ENCODE results near the gene NLRC4.
"Not testable (repeated sequence)": the region's sequence is repeated elsewhere in the genome, so short reads cannot be mapped to it uniquely, and the experiment has no call there.

The NLRC4 gene

DNA sequence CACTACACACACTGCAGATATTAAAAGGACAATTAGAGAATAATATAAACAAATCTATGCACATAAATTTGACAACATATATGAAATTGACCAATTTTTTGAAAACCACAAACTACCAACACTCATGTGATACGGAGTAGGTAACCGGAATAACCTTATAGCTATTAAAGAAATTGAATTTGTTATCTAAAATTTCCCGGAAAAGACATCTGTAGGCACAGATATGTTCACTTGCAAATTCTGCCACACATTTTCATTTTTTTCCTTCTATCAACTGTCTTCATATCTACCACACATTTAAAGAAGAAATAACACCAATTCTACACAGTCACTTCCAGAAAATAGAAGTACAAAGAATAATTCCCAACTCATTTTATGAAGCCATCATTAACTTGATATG lies 22.4 kb downstream of the NLRC4 start:
- DNase-seq (ENCODE audit: low read depth) = no peak

DNA sequence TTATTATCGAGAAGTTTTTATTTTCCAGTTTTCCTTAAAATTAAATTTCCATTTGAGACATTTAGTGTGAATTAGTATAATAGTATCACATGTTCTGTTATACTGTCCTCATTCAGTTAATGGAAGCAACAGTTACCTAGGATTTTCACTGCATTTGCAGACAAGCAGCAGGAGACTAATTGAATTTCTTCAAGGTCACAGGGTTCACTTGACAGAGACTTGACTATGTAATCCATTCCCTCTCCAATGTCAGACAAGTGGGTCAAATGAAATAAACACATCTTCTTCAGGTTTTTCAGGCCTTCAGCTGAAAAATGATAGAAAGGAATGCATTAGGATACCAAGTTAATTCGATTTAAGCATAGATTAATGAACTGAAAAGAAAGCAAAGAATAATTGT lies 26.7 kb downstream of the NLRC4 start:
- no peak for DNase-seq (ENCODE audit: low read depth)

DNA sequence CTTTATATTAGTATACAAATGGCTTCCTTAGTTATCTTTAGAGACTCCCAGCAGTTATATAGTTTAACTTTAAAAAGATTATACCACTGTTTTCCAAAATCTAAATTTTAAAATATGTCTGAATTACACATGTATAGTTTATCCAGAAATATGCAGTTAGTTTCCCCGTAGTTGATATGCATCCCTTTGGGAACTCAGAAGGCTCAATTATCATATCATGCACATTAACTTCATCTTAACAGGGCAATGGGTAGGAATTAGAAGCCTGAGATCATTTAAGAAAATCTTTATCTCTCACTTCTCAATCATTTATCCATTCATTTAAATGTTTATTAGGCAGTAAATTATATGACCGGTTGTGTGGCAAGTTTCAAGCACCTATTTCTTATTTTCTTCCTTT lies 27.2 kb downstream of the NLRC4 start:
- no peak for DNase-seq (ENCODE audit: low read depth)

DNA sequence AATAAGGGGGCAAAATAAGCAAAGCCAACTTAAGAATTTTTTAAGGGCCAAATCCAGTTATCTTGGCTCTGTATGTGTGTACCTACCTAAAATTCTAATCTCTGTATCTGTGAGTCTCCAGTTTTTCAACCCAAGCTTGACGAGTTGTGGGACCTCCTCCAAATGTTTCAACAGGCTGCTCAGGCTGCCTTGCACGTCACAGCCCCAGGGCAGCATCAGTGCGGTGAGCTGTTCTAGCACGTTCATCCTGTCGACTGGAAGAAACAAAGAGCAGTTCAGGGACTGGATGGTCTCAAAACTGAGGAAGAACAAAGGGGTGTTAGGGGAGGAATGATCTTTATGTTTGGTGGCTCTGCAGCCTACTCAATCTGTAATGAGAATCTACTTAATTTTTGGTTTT lies 29.4 kb downstream of the NLRC4 start:
- DNase-seq (ENCODE audit: low read depth) = no peak

DNA sequence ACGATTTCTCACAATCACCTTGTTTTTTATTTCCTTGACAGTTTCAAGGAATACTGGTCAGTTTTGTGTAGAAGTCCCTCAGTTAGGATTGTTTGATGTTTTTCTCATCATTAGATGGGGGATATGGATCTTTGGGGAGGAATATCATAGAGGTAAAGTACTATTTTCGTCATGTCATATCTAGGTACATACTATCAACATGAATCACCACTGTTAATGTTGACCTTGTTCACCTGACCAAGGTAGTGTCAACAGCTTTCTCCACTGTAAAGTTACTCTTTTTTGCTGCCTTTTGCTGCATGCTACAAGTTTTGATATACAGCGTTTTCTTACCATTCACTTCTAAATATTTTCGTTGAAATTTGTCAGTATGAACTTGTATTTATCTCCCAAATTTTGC lies 32.7 kb downstream of the NLRC4 start:
- no peak for DNase-seq (ENCODE audit: low read depth)

DNA sequence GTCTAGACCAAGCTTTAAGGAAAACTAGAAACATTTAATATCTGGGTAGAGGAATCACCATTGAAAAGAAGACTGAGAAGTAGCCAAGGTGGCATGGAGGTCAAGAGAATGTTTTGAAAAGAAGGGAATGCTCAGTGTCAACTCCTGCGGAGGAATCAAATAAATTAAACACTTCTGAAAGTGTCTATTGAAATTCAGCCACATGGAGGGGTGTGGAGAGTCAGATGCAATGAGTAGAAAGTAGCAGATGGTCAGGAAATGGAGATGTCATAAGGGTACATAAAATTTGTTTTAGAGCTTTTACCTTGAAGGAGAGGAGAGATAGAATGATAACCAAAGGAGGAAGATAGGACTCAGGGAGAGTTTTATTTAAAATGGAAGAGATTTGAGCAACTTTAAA lies 35.1 kb downstream of the NLRC4 start:
- DNase-seq (ENCODE audit: low read depth) = no peak

DNA sequence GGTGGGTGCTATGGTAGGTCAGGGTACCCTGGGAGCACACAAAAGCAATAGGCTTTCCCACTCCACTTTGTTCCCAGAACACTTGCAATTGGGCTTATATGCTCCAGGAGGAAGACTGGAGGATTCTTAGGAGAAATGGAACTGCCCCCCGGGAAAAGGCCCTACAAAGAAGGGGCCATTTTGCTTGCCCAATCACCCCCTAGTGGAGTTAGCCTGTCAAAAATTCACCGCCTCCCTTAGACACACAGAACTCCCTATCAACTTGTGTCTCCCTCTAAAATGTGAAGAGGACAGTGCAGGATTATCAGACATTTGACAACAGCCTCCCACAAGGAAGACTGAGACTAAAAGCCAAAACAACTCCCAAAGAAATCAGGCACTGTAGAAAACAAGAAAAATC lies 36.5 kb downstream of the NLRC4 start:
- no peak for DNase-seq (ENCODE audit: low read depth)

DNA sequence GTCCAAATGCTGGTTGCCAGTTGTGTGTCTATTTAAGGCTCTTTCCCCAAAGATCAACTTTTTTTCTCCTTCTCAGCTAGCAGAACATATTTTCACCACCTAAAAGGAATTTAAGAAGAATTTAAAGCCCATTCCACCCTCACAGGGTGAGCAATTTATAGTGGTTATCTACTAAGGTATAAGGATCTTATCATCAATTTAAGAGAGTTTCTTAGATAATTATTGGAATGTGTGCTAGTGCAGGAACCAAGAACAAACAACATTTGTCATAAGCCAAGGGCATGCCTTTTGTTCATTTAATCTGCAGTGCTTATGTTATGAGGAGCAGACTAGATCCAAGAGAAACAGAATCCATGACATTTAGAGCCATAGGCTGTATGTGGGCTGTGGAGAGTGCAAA lies 37.2 kb downstream of the NLRC4 start:
- DNase-seq (ENCODE audit: low read depth) = no peak

DNA sequence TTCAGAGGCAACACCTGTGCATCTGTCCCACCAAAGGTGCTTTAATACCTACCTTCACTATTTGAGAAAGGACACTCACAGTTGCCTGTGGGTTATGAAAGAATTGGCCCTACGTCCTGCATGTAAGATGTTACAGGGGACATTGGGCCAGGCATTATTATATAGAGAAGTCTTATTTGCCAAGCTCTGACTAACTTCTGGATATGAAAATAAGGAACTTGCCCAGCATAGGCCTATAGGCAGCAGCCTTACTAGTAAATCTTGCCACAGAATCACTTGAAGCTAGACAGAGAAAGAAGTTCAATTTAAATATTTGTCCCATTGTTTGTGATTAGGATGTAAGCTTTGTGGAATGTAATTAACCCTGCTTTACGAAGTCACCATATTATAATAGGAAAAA lies 41.7 kb downstream of the NLRC4 start:
- no peak for DNase-seq (ENCODE audit: low read depth)

DNA sequence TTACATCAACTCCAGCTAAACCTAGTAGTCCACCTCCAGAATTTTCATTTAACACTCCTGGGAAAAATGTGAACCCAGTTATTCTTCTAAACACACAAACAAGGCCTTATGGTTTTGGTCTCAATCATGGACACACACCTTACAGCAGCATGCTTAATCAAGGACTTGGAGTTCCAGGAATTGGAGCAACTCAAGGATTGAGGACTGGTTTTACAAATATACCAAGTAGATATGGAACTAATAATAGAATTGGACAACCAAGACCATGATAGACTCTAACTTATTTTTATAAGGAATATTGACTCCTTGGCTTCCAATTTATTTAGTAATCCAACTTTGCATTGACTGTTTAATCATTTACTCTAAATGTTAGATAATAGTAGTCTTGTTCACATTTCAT lies 44.2 kb downstream of the NLRC4 start:
- no peak for DNase-seq (ENCODE audit: low read depth)

DNA sequence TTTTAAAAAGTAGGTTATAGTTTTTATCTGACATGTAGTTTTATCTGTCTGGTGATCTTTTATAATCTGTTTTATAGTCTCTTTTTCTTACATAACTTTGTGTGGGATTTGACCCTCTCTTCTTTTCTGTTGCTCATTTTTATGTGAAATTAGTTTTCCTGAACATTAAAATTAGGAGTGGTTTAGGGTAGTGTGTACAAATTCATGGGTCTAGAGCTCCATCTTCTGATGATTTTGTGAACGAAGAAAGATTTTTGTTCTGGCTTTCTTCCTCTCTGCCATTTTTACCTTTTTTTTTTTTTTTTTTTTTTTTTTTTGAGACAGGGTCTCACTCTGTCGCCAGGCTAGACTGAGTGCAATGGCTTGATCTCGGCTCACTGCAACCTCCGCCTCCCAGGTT lies 52.4 kb downstream of the NLRC4 start:
- DNase-seq (ENCODE audit: low read depth) = no peak

DNA sequence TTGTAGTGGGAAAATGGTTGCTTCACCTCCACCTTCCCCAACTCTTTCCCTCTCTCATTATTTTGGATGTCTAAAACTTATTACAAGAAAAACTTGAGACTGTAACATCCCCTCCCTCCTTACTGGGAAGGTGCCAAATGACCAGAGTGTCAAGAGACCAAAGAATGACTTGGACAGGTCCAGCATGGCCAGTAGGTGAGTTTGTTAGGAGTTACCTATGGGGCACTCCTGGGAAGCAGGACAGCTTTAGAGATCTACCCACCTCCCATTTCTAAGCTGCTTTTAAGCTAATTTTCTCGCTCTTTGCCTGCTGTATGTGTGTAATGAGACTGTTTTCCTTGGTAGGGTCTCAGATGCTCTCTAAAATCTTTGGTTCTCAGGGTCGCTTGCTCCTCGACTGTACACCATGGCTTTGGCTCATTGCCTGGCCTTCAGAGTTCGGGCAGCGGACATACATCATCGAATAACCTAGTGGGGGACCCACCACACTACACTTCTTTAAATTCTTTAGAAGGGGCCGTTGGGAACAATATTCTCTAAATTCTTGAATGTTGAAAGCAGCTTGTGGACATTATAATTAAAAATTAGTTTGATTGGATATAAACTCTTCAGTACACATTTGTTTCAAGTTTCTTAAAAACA lies 53.8 kb downstream of the NLRC4 start:
- DNase-seq (ENCODE audit: low read depth) = no peak

DNA sequence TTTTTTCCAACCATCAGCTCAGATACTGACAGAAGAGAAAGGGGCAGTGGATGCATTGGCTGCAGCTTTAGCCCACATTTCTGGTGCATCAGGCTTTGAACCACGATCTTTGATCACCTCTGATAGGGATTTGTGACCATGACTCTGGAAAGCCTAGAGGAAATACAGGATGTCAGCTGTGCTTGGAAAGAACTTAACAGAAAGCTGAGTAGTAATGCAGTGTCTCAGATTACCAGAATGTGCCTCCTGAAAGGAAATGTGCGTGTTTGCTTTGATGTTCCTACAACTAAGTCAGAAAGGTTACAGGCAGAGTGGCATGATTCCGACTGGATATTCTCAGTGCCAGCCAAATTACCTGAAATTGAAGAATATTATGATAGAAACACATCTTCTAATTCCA lies 61.3 kb downstream of the NLRC4 start:
- not testable (repeated sequence) for DNase-seq (ENCODE audit: low read depth)

DNA sequence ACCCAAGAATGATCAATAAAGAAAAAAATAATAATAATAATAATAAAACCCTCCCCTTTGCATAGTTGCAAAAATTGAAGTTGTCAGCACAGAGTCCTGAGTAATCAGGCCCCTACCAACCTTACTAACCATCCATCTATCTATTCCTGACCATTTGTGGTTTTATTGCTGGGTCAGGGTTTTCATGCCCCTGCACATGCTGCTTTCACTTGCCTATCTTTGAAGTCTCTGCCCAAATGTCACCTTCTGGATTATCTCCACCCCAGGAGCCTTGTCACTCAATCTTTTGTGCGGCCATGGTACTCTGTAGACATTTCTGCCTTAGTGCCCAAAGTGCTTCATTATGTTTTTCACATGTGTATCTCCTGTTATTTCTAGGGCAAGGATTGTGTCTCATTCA lies 63.9 kb downstream of the NLRC4 start:
- DNase-seq (ENCODE audit: low read depth) = no peak

DNA sequence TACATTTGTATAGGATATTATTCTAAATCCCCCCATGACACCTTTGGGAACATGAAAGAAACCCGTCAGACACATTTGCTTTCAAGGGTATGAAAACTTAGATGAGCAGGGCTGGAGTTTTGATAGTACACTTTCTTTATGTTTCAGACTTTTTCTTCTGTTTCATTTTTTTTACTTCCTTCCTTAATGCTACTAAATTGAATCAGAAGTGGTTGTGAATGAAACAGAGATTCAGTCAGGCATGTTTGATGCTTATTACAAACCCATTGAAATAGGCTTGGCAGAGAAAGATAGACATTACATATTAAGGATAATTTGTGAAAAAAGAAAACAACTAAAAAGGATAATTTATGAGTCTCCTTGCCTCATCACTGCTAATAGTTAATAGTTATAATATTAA lies 72.3 kb downstream of the NLRC4 start:
- DNase-seq (ENCODE audit: low read depth) = no peak

DNA sequence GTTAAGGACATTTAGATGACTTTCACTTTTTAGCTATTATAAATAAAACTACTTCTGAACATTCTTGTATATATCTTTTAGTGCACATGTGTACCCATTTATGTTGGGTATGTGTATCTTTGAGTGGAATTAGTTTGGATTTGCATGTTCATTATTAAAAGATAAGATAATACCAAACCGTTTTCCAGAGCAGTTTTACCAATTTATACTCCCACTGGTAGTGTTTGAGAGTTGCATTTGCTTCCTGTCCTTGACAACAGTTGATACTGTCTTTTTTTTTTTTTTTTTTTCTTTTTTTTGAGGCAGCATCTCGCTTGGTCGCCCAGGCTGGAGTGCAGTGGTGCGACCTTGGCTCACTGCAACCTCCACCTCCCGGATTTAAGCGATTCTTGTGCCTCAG lies 75.7 kb downstream of the NLRC4 start:
- no peak for DNase-seq (ENCODE audit: low read depth)

DNA sequence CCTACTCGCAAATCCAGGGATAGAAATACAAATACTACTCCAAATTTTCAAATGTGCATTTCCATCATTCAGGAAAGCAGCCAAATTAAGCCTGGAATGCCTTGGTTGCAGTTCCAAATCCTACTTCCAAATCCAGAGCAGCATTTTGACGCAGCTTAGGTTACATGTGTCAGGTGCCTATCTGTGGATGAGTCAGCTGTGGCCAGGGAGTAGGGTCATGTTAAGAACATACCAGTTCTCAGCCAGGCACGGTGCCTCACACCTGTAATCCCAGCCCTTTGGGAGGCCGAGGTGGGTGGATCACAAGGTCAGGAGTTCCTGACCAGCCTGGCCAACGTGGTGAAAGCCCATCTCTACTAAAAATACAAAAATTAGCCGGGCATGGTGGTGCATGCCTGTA lies 82.0 kb downstream of the NLRC4 start:
- no peak for DNase-seq (ENCODE audit: low read depth)
